HCT116 (cell line): ENCODE data around the gene FXYD1. TPM values are rescaled to one million over a fixed set of nuclear protein-coding genes. Genes with fewer than 3 reads are reported as not detected.

ENCODE experiments used
- ATAC-seq: fragments of 200-7000 bp; cut with Tn5 transposase; 2 replicates; pipeline ENCODE4 v1.9.1; 2020; ENCODE audit warnings: mild to moderate bottlenecking, moderate library complexity
- BruUV-seq: library from RNA; stranded (reverse); fragments of 400-500 nt; replicated peaks from 2 replicates; lab custom pipeline; 2021; lab: Mats Ljungman, UMichigan
- CTCF ChIA-PET: fragments of 300-600 bp; sonication (Branson Sonifier 250); formaldehyde crosslinking; loops from one replicate; lab custom pipeline; 2021; ENCODE audit warnings: antibody characterized with exemption; lab: Charles Lee
- POLR2A ChIA-PET: fragments of 300-600, 350-600 bp; sonication (Branson Sonifier 250); formaldehyde crosslinking; loops from one replicate; lab custom pipeline; 2021; ENCODE audit warnings: antibody characterized with exemption; lab: Charles Lee
- RAD21 ChIA-PET, 2 experiments: fragments of 300-600 bp; sonication (Branson Sonifier 250); formaldehyde crosslinking; loops; one replicate each; lab custom pipeline; 2023; ENCODE audit warnings: low total read pairs in 2 of 2; ENCODE audit not compliant: uncharacterized antibody in 2 of 2, unreplicated experiment in 2 of 2, low non-redundant PET in 1 of 2; lab: Charles Lee
- DNase-seq: peaks from one replicate; pipeline ENCODE4 v3.0.0-alpha.2; 2010; ENCODE audit warnings: low read depth, low spot score
- H2AFZ ChIP-seq: fragments of 200-600 bp; shearing (Covaris generic), sonication (generic); 2 replicates; pipeline ENCODE4 v1.6.1; 2017; ENCODE audit warnings: low read depth, mixed run types, mixed read lengths, antibody characterized with exemption, low read length; ENCODE audit not compliant: poor library complexity, severe bottlenecking
- H3K27ac ChIP-seq: 2 replicates; pipeline ENCODE4 v1.5.1; 2012; ENCODE audit warnings: low read depth, low read length
- H3K27me3 ChIP-seq: fragments of 200-600 bp; sonication (generic); 2 replicates; pipeline ENCODE4 v1.6.1; 2016; ENCODE audit warnings: mixed run types, low read length, mixed read lengths; ENCODE audit not compliant: insufficient read depth
- H3K36me3 ChIP-seq, 2 experiments: fragments of 200-500 bp in 1 of 2; fragments of 200-600 bp in 1 of 2; sonication (Bioruptor generic) in 1 of 2; sonication (generic) in 1 of 2; 2 replicates each; pipeline versions ENCODE4 v1.5.1 to v1.6.1; 2014 to 2016; ENCODE audit warnings: low read length in 2 of 2, inconsistent platforms in 1 of 2, mixed read lengths in 1 of 2, mixed run types in 1 of 2; ENCODE audit not compliant: insufficient read depth in 2 of 2, control insufficient read depth in 1 of 2
- H3K4me1 ChIP-seq, 2 experiments: fragments of 200-600 bp in 1 of 2; sonication (generic) in 1 of 2; 2 replicates each; pipeline versions ENCODE4 v1.5.1 to v1.6.1; 2012 to 2017; ENCODE audit warnings: low read length in 2 of 2, inconsistent platforms in 1 of 2, mild to moderate bottlenecking in 1 of 2, mixed read lengths in 1 of 2, mixed run types in 1 of 2, moderate library complexity in 1 of 2; ENCODE audit not compliant: insufficient read depth in 2 of 2, control insufficient read depth in 1 of 2
- H3K4me2 ChIP-seq: fragments of 200-600 bp; sonication (generic); 2 replicates; pipeline ENCODE4 v1.6.1; 2017; ENCODE audit warnings: mixed run types, low read length, mixed read lengths
- H3K4me3 ChIP-seq, 2 experiments: fragments of 200-600 bp in 1 of 2; sonication (generic) in 1 of 2; replicated peaks in 1 of 2; 2 replicates each; pipeline ENCODE4 v1.5.1; 2011 to 2016; ENCODE audit warnings: low read length in 2 of 2, control low read depth in 1 of 2, low read depth in 1 of 2, mild to moderate bottlenecking in 1 of 2, mixed read lengths in 1 of 2, mixed run types in 1 of 2
- H3K79me2 ChIP-seq: fragments of 200-600 bp; sonication (generic); 2 replicates; pipeline ENCODE4 v1.6.1; 2017; ENCODE audit warnings: mild to moderate bottlenecking, mixed run types, low read length, moderate library complexity, mixed read lengths; ENCODE audit not compliant: insufficient read depth
- H3K9ac ChIP-seq: fragments of 200-600 bp; sonication (generic); 2 replicates; pipeline ENCODE4 v1.6.1; 2016; ENCODE audit warnings: low read length, mixed read lengths
- H3K9me2 ChIP-seq: fragments of 200-600 bp; sonication (generic), shearing (Covaris generic); 2 replicates; pipeline ENCODE4 v1.6.1; 2017; ENCODE audit warnings: mixed run types, mild to moderate bottlenecking, moderate library complexity; ENCODE audit not compliant: insufficient read depth
- H3K9me3 ChIP-seq, 2 experiments: fragments of 200-500 bp in 1 of 2; fragments of 200-600 bp in 1 of 2; sonication (Bioruptor generic) in 1 of 2; sonication (generic) in 1 of 2; 2 replicates each; pipeline ENCODE4 v1.6.1; 2014 to 2017; ENCODE audit warnings: low read length in 2 of 2, mixed read lengths in 2 of 2, inconsistent platforms in 1 of 2, low read depth in 1 of 2, mild to moderate bottlenecking in 1 of 2, mixed run types in 1 of 2, moderate library complexity in 1 of 2; ENCODE audit not compliant: control insufficient read depth in 1 of 2, insufficient read depth in 1 of 2
- H4K20me1 ChIP-seq: fragments of 200-600 bp; sonication (generic), shearing (Covaris generic); 2 replicates; pipeline ENCODE4 v1.6.1; 2017; ENCODE audit warnings: mixed run types, mild to moderate bottlenecking, moderate library complexity; ENCODE audit not compliant: insufficient read depth
- CEBPB ChIP-seq: IDR thresholded peaks from 2 replicates; pipeline ENCODE4 v1.6.1; 2012; ENCODE audit warnings: low read depth
- FOSL1 ChIP-seq: IDR thresholded peaks from 2 replicates; pipeline ENCODE4 v1.6.1; 2012; ENCODE audit warnings: low read depth
- JUND ChIP-seq: IDR thresholded peaks from 2 replicates; pipeline ENCODE4 v1.6.1; 2012
- POLR2AphosphoS5 ChIP-seq: IDR thresholded peaks from 2 replicates; pipeline ENCODE4 v1.6.1; 2011; ENCODE audit warnings: mild to moderate bottlenecking, low read depth, low read length, moderate library complexity
- SP1 ChIP-seq: IDR thresholded peaks from 2 replicates; pipeline ENCODE4 v1.6.1; 2012; ENCODE audit warnings: low read depth
- YY1 ChIP-seq: IDR thresholded peaks from 2 replicates; pipeline ENCODE4 v1.6.1; 2011; ENCODE audit warnings: low read length, low read depth, moderate library complexity, mild to moderate bottlenecking; ENCODE audit not compliant: insufficient replicate concordance; ENCODE audit errors: extremely low read depth
- intact Hi-C: fragments of 100-400 bp; cut with micrococcal nuclease; formaldehyde crosslinking; loops from 2 replicates; pipeline ENCODE4 v1.10.0; 2022
- total RNA-seq: library from RNA; stranded (reverse); gene quantifications from one replicate; pipeline ENCODE4 v1.2.1, GENCODE V29; 2021; ENCODE audit not compliant: unreplicated experiment
- TF ChIP-seq, protein P1 (sequence below): IDR thresholded peaks from 2 replicates; pipeline ENCODE4 v1.6.1; 2011; ENCODE audit warnings: mild to moderate bottlenecking, low read length, moderate library complexity; ENCODE audit not compliant: insufficient replicate concordance; ENCODE audit errors: extremely low read depth
- TF ChIP-seq, protein P2 (sequence below): IDR thresholded peaks from 2 replicates; pipeline ENCODE4 v1.6.1; 2012

FXYD1 gene
- total RNA-seq, 1 experiment from 2014 or later = 7.8 TPM

DNA sequence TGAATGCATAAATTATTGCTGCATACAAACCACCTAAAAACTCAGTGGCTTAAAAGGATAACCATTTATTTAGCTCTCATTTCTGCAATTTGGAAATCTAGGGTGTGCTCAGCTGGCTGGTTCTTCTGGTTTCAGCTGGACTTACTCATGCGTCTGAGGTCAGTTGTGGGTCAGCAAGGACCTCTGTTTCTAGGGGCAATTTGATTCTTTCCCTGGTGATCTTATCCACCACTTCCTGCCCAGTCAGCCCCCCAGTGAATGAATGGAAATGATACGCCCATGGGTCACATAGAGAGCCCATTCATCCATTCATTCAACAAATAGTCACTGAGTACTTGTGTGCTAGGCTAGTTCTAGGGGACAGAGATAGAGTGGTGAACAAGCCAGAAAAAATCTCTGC lies 25.8 kb downstream of the FXYD1 start:
- peaks cover 42 to 84% of the 10 kb centered on the region in 2 experiments for H3K4me1 ChIP-seq
- intact Hi-C loops = loop anchor here (5.0 kb wide), 1 partner anchor 83 kb away; the partner anchor contains the start of gene LSR
- ChIA-PET CTCF (interaction anchor here (1.0 to 1.3 kb wide), 2 partner anchors 23 to 120 kb away, joined by 3 to 5 read pairs; no protein-coding TSS in a partner anchor), POLR2A (no interaction called here)
- no peaks in the 10 kb centered on the region for H3K9me2 ChIP-seq
- H2AFZ ChIP-seq = no peak overlapping the region
- H4K20me1 ChIP-seq = no peaks in the 10 kb centered on the region
- peak overlapping the region; percentile 58 for H3K9ac ChIP-seq
- no peaks in the 10 kb centered on the region for H3K79me2 ChIP-seq
- TF ChIP-seq CEBPB = peak; percentile 71; the same call in 1 of the 2 replicates
- TF ChIP-seq JUND = peak; percentile 64; the same call in 1 of the 2 replicates
- TF ChIP-seq, protein P1, sequence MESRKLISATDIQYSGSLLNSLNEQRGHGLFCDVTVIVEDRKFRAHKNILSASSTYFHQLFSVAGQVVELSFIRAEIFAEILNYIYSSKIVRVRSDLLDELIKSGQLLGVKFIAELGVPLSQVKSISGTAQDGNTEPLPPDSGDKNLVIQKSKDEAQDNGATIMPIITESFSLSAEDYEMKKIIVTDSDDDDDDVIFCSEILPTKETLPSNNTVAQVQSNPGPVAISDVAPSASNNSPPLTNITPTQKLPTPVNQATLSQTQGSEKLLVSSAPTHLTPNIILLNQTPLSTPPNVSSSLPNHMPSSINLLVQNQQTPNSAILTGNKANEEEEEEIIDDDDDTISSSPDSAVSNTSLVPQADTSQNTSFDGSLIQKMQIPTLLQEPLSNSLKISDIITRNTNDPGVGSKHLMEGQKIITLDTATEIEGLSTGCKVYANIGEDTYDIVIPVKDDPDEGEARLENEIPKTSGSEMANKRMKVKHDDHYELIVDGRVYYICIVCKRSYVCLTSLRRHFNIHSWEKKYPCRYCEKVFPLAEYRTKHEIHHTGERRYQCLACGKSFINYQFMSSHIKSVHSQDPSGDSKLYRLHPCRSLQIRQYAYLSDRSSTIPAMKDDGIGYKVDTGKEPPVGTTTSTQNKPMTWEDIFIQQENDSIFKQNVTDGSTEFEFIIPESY = no peak
- TF ChIP-seq, protein P2, sequence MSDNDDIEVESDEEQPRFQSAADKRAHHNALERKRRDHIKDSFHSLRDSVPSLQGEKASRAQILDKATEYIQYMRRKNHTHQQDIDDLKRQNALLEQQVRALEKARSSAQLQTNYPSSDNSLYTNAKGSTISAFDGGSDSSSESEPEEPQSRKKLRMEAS = peak; percentile 42; the same call in 1 of the 2 replicates
- peak; percentile 94 for TF ChIP-seq SP1
- TF ChIP-seq YY1 = no peak
- TF ChIP-seq POLR2AphosphoS5 = peak; percentile 54; the same call in 1 of the 2 replicates
- TF ChIP-seq FOSL1 = peak; percentile 71
- TF ChIP-seq, all 23 proteins: peak for 6
- H3K27ac ChIP-seq = peak overlapping the region; percentile 62
- no TSS peak for BruUV-seq
- peak overlapping the region in 1 of 2 experiments; percentile 47; a peak in 2 of 4 replicates for H3K4me3 ChIP-seq
- peak; percentile 60 for ATAC-seq
- peak overlapping the region; percentile 77 for H3K4me2 ChIP-seq
- H3K9me3 ChIP-seq = peaks cover 0 to 4% of the 10 kb centered on the region in 2 experiments; a peak in 1 of 4 replicates
- H3K27me3 ChIP-seq = no peaks in the 10 kb centered on the region
- RAD21 ChIA-PET = interaction anchor here in 1 of 2 experiments (1.3 kb wide), 1 partner anchor 22 kb away, joined by 6 read pairs; no protein-coding TSS in a partner anchor
- peak; percentile 81 for DNase-seq
- H3K36me3 ChIP-seq = peaks cover 7 to 39% of the 10 kb centered on the region in 2 experiments; a peak in 3 of 4 replicates
